A204.1 (cell line): ENCODE measurements around the gene PRPF19.

Experiments
- FAIRE-seq: peaks from 2 replicates; lab custom pipeline; 2012; peaks lifted over from hg19 to GRCh38; lab: Jason Lieb, UNC

The PRPF19 gene

DNA sequence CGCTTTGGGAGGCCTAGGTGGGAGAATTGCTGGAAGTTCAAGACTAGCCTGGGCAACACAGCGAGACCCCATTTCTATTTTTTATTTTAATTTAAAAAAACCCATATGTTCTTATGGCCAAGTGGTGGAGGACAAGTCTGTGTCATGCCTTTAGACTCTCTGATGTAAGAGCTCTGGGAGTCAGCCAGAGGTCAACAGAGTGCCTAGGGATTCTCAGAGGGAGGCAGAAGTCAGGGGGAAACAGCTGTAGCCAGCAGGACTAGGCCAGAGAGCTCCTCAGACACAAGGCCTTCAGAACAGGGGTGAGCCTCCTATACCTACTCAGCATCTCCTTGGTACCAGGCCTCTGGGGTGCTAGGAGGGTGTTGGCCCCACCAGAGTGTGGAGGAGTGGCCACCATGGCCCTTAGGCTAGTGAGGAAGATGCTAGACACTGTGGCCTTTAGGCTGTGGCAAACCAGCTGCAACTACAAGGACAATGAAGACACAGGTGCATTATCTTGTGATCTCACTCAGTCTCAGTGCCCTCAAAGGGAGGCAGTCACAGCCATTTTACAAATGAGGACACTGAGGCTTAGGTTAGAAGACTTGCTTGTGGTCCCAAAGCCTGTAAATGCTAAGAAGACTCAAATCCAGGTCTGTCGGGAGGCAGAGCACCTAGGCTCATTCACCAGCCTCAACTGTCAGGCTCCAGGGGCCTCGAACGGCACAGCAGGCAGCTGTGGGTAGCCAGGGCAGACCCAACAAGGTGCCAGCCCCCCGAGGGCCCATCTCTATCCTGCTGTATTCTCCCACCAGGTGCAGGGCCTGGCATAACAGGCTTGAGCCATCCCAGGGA, 34.0 kb downstream of the PRPF19 start:
- FAIRE-seq = no peak

DNA sequence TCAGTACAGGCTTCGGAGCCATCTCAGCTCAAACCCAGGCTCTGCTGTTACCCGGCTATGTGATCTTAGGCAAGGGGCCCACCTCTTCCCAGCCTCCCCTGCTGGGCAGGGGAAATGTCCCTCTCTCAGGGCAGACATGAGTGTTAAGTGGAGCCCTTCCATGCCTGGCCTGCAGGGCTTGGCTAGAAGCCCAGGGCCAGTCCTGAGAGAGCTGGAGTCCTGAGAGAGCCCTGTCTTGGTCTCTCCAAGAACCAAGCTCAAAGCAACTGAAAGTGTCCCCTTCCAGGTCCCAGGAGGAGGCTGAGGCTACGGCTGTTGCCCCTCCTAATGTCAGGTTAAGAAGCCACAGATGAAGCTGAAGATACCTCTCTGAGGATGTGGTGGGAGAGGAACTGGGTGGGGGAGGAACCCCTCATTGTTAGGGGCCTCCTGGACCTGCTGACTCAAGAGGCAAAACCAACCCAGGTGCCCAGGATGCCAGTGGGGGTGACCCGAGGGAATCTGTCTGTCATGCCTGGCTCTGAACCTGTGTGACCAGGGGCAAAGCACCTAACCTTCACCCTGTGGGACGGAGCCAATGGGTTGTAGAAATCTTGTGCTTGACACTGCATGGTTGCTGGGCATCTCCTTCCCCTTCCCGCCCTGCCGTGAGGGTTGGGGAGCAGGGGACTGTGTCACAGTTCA, 34.9 kb downstream of the PRPF19 start:
- no peak for FAIRE-seq

DNA sequence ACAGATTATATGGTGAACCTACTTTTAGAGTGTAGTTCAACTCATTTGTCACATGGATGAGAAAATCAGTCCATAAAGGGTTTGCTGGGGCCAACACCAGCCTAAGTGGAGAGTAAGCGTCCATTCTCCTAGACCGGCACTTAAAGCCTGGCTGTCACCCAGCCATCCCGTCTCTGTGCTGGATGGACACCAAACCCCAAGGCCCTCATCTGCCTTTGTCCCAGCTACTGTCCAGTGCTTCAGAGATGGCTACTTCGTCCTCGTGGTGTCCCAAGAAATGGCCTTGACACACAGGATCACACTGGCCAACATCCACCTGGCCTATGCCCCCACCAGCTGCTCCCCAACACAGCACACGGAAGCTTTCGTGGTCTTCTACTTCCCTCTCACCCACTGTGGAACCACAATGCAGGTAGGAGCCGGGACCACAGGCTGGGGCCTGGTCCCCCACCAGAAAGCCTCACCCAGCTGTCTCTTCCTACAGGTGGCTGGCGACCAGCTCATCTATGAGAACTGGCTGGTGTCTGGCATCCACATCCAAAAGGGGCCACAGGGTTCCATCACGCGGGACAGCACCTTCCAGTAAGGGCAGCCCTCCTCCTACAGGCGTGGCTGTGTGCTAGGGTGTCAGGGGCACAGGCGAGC, 35.5 kb downstream of the PRPF19 start:
- no peak for FAIRE-seq

- no peak for FAIRE-seq
These were observed 36.1 kb downstream of the PRPF19 start for GRCh38 chr11:60870276-60870675.

GRCh38 chr11:60869451-60869825, 36.9 kb downstream of the PRPF19 start:
- no peak for FAIRE-seq

GRCh38 chr11:60868682-60869450, 37.5 kb downstream of the PRPF19 start:
- no peak for FAIRE-seq

DNA sequence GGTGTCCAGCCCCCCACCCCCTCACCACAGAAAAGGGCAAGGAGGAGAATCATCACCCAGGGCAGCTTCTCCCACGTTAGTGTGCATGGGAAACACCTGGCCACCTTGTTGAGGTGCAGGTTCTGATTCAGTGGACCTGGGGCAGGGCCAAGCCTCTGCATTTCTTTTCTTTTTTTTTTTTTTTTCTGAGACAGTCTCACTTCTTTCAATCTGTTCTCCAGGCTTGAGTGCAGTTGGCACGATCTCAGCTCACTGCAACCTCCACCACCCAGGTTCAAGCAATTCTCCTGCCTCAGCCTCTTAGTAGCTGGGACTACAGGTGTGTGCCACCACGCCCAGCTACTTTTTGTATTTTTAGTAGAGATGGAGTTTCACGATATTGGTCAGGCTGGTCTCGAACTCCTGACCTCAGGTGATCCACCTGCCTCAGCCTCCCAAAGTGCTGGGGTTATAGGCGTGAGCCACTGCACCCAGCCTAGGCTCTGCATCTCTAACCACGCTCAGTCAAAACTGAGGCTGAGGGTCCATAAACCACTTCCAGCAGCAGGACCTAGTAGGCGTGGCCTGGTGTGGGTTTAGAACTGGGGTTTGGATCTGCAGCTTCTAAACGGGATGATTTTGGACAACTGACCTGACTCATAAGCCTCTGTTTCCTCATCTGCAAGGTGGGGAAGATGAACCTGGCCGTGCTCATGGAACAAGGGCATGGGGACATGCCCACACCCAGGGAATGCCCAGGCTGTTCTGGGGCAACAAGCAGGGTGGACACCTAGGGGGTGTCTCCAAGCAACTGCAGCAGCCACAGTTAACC, 38.3 kb downstream of the PRPF19 start:
- FAIRE-seq = no peak

GRCh38 chr11:60866911-60867870, 39.2 kb downstream of the PRPF19 start, which contains the start of gene ZP1:
Gene ZP1 (plus strand): TSS chr11:60867542. CDS start chr11:60867562, 20 bp downstream.
- no peak for FAIRE-seq

DNA sequence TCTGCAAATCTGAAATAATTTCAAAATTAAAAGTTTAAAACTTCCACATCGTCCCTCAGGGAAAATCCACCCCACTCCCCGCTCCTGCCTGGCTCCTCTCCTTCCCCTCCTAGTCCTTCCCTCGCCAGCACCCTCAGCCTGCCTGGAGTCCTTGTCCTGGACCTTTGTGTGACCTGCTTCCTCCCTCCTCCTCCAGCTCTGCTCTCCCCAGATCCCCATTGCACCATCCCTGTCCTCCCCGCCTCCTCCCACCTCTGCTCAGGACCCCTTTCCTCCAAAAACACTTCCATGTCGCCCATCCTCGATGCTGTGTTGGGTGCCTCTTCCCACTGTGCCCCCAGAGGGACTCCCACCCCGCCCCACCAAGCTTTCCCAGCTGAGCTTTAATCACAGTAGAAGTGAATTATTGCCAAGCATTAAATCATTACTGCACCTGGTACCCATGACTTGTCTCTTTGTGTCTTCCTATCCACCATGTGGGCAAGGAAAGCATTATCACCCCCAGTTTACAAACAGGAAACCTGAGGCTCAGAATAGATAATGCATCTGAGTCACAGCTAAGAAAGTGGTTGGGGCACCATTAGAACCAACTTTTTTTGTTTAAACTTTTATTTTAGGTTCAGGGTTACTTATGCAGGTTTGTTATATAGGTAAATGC, 41.4 kb downstream of the PRPF19 start:
- no peak for FAIRE-seq

DNA sequence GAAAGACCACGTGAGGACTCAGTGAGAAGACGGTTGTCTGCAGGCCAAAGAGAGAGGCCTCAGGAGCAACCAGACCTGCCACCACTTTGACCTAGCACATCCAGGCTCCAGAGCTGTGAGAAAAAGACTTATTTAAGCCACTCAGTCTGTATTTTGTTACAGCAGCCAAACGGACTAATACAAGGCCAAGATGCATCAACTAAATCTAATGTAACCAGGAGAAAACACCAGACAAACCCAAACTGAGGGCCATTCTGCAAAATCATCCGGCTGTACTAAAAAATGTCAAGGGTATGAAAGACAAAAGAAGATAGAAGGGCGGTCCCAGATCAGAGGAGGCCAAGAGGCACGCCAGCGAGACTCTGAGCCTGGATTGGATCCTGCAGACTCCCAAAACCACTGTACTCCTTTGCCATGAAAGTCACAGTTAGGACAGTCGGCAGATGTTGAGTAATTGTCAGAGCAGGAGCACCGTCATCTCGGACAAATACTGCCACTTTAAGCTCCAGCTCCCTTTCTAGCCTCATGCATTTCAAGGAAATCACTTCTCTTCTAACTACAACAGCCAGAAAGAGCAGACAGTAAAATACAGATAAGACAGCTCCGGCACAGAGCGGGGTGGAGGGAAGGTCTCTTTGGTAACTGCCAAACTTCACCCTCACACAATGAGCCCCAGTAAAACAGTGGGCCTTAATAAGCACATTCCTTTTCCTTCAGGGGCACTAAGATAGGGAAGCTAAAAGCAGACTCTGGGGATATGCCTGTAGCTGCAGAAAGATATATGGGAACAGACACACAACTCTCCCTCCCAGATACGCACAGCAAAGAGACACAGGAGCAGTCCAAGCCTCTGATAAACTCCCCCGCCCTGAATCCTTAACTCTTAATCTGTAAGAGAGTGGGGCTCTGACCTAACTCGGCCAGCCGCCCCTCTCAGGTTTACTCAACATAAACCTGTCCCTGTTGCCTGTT, 42.5 kb downstream of the PRPF19 start:
- no peak for FAIRE-seq

DNA sequence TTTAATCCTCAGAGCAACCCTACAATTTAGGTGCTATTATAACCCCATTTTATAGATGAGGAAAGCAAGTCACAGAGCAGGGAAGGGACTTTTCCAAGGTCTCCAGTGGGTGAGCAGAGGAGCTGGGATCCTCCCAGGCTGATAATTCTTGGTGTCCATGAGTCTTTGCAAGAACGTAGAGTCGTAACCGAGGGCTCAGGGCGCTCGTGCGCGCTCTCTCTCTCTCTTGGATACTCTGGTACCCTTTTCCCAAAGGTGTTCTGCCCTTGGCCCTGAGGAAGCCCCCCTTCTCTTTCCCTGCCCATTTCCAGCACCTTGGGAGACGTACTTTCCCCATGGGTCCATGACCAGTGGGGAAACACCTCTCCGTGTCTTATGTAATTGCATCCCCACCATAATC, 44.2 kb downstream of the PRPF19 start:
- FAIRE-seq = no peak

- FAIRE-seq = no peak
These were observed 45.4 kb downstream of the PRPF19 start for GRCh38 chr11:60860943-60861342.

DNA sequence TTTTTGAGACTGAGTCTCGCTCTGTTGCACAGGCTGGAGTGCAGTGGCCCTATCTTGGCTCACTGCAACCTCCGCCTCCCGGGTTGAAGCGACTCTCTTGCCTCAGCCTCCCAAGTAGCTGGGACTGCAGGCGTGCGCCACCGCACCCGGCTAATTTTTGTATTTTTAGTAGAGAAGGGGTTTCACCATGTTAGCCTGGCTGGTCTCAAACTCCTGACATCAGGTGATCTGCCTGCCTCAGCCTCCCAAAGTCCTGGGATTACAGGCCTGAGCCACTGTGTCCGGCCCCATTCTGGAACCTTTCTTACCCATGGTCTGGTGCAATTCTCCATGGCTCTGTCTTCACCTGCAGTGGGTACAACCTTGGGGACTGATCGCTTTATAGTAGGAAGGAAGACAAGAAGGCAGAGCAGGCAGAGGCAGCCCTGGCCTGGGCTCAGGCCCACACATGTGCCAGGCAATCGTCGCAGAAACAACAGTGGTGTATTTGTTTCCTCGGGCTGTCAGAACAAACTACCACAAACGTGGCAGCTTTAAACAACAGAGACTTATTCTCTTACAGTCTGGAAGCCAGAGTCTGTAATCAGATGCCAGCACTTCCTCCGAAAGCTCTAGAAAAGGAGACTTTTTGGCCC, 46.7 kb downstream of the PRPF19 start:
- no peak for FAIRE-seq

DNA sequence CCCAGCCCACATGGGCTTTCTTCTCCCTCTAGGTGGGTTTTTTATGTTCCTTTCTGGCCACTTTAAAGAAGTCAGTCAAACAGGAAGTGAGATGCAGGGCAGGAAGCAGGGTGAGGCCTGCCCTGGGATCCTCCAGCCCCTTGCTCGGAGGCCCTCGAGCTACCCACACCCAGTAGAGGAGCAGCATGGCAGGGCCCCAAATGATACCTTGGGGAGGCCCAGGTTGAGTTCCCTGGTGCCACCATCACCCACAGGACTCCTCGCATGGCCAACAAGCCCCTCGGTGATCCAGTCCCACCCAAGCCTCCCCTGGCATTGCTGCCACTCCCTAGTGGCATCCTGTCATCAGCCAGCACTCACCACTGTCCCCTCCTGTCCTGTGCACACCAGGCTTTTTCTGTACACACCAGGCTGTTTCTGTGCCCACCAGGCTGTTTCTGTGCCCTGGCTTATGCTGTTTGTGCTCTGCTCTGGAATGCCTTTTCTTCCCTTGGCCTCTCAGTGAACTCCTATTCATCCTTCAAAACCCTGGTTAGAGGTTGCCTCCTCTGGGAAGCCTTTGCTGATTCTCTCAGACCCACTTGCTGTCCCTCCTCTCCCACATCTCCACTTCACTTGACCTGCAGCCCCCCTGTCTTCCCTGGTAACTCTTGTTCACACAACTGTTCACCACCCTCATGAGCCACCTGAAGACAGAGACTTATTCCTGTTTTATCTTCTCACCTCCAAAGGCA, 47.5 kb downstream of the PRPF19 start:
- no peak for FAIRE-seq

DNA sequence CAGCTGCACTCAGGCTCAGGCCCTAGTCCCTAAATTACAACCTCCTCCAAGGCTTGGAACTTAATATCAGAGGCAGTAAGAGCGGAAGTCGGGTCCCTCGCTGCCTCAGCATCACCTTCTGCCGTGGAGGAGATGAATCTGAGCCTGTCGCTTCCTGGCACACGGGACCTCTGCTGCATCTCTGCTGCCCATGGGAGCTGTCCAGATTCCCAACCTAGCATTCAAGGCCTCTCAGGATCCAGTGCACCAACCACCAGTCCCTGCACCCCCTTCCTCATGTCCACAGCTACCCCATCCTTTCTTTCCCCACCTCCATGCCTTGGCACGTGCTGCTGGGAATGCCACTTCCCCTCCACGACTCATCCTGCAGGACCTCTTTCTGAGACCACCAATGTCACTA, 48.1 kb downstream of the PRPF19 start:
- FAIRE-seq = no peak

DNA sequence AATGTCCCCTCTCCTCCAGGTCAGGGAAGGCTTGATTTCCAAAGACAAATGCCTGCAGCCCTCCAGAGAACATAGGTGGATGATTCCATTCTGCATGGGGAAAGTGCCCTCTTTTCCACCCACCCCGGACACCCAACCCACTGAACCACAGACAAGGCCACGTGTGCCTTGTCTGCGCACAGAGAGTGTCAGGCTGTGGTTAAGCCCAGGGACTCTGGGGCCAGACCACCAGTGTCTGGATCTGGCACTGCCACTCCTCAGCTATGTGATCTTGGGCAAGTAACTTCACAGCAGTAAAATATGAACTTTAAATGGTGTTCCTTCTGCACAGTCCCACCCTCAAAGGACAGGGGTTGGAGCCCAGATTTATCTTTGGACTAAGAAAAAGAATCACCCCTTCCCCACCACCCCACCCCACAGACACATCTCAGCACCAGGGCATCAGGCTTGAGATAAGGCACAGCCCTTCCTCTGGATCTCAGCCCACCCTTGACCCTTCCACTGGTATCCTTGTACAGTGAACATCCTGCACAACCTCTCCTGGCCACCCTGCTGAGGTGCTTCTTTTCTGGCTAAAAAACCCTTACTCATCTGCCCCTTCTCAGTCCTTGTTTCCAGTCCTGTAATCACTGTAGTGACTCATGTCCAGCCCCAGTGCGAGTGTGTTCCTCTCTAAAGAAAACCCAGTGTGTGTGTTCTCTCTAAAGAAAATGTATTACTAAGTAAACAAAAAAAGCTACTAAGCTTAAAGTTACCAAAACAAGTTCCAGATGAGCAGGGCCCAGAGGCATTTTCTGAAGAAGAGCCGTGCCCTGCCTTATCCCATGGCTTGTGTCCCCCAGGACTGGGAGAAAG, 48.8 kb downstream of the PRPF19 start:
- FAIRE-seq = no peak
